HuH-7.5 (cell line): ENCODE measurements around the gene TMEM69.
"Not testable (repeated sequence)": the region's sequence is repeated elsewhere in the genome, so short reads cannot be mapped to it uniquely, and the experiment has no call there.

Experiments used
- DNase-seq: peaks from one replicate; pipeline ENCODE4 v3.0.0; 2011; ENCODE audit warnings: low spot score

TMEM69 gene, protein sequence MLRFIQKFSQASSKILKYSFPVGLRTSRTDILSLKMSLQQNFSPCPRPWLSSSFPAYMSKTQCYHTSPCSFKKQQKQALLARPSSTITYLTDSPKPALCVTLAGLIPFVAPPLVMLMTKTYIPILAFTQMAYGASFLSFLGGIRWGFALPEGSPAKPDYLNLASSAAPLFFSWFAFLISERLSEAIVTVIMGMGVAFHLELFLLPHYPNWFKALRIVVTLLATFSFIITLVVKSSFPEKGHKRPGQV

DNA sequence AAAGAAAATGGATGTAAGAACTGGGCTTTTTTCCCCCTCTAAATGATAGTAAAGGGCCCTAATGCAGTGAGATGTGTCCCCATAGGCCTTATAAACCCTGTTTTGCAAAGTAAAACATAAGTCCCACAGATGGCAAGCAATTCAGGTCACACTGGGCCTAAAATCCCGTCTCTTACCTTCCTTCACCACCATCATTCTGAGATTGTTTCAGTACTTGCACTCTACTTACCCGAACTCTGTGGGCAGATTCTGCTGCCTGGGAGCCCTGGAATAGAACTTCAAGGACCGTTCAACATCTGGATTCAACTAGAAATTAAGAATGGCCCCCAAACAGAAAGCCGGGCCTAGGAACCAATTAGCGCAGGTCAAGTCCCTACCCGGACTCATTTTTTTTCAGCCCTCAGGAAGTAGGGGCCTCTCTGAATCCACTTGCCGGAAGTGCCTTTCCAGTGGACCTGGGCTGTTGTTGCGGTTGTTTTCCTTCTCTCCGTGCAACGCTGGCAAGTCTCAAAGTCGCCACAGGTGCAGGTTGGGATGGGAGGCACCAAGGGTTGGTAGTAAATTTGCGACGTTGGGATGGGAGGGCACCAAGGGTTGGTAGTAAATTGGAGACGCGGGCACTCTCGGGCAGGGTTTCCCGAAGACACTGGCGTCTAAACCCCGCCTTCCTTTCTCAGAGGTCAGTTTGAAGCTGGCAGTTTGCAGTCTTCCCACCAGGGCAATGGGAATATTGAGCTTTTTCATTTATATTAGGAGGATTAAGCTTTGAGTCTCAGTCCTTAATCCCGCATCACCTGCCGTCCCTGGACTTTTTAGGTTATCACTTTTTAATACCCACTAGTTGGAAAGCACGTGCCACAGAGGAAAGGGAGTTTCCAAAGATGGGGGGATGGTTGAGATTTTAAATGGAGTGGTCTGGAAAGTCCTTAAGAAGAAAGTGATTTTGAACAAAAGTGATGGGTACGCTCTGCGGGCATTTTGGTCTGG lies at the start of gene TMEM69:
Gene TMEM69 (plus strand): TSS at position 428 of the 987 bp plus-strand sequence. CDS start 2,888 bp downstream, outside the sequence.
- DNase-seq, result peak; percentile 63

DNA sequence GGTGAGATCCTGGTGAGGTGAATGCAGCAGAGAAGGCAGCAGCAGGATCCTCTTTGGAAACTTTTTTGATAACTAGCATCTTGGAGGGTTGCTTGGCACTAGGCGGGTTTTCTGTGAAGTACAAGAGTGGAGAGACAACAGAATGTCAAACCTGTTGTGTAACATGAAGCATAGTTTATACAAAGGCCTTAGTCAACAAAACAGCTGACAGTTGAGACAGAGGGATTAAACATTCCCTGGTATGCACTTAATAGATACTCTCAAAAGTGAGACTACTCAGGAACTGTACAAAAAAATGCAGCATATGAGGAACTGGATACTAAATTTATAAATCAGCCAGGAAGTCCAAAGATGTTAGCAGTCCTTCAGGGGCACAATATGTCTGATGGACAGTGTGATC lies 47.7 kb upstream of the TMEM69 start:
- DNase-seq, result no peak

DNA sequence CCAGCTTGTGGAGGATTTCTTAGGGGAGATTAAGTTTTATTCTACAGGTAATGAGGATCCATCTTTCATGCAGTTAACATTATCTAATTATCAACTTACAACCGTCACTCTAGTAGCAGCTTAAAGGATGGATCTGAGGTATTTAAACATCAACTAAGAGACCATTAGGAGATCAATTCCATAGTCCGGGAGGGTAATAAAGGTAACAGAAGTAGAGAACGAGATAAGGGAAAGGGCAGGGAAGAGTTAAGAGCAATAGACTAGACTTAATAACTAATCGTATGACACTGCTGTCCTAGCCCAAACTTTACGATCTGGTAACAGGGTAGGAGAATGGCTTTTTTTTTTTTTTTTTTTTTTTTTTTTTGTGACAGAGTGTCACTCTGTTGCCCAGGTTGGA lies 44.7 kb upstream of the TMEM69 start:
- no peak for DNase-seq

DNA sequence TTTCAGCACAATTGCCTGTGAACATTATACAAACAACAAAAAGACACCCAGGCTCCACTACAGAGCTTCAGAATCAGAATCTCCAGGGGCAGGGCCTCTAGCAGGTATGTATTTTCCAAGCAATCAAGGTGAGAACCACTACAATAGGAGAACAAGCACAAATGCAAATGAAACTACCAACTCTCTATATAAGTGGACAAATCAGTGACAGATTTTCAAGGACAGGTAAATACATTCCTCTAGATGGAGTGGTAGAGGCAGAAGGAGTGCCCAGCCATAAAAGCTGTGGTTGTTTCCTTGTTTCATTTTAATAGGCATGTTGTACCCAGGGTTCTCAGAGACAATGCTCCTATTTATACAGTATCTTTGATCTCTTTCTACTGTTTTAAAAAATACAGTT lies 44.0 kb upstream of the TMEM69 start:
- DNase-seq, result no peak

DNA sequence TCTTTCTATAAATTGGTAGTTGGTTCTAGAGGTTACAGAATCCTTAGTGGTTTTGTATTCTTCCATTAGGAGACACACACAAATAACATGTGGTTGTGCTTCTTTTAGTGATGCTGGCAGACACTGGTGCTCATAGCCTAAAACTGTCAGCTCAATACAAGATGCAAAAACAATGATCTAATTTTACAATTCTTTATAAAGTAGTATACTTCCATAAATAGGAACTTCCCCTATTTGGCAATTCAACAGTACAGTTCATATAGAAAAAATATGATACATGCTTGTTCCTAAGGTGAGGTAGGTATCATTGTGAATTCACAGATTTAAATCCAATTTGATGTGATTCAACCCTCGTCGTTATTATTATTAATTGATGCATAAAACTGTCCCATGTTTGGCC lies 43.3 kb upstream of the TMEM69 start:
- DNase-seq, result no peak

DNA sequence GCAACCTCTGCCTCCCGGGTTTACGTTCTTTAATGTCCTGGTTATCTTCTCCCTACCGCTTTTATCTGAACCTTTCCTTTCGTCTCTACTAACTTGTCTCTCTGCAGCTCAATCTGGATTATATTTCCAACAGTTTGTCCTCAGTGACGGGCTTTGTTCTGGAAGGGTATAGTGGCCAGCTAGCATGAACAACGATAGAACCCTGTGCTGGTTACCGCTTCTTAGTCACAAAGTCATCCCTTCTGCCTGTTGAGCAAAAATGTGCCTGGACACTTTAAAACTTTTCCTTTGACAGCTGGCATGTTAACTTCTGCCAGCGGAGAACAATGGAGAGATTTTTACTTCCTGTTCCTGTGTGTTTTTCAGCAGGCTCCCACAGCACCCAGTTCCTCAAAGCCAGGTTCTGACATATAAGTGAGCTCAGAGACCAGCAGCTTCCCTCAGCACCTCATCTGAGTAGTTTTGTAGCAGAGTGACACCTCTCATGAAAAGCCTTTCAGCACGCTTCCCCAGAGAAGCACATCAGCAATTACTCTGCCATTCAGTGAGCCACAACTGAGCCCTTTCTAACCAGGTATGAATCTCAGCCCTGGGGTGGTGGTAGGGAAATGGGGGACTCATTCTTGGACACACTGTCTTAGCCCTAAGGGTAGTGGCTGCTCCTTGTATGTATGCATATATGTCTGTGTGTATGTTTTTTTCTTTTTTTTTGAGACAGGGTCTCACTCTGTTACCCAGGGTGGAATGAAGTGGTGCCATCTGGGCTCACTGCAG lies 40.5 kb upstream of the TMEM69 start:
- DNase-seq, result no peak

DNA sequence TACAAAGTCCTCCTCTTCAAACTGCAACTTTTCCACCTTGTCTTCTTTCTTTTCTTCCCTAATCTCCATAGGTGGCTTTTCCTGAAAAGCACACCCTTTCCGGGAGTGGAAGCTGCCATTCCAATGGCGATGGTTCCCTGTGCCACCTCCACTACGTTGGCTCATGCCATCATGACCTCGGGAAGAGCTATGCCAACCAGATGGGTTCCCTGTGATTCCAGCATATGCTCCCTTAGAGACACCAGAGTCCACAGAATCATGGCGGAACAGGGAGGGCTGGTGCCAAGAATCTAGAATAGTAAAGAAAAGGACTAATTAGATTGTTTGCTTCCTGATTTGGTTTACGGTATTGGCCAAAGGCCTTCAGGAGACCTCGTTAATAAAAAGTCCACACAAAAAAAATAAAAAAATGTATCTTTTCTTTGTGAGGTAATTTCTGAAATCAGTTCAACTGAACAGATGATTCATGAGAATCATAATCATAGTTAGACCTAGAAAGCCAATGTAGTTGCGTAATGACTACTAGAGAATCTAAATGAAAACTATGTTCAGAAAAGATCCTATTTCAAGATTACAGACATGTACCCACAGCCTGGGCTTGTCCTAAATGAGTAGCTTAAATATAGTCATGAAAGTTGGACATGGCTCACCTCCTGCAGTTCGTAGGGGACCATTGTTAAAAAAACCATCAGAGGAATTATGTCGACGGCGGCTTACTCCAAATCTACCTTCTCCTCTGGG lies 33.3 kb upstream of the TMEM69 start:
- DNase-seq, result no peak

DNA sequence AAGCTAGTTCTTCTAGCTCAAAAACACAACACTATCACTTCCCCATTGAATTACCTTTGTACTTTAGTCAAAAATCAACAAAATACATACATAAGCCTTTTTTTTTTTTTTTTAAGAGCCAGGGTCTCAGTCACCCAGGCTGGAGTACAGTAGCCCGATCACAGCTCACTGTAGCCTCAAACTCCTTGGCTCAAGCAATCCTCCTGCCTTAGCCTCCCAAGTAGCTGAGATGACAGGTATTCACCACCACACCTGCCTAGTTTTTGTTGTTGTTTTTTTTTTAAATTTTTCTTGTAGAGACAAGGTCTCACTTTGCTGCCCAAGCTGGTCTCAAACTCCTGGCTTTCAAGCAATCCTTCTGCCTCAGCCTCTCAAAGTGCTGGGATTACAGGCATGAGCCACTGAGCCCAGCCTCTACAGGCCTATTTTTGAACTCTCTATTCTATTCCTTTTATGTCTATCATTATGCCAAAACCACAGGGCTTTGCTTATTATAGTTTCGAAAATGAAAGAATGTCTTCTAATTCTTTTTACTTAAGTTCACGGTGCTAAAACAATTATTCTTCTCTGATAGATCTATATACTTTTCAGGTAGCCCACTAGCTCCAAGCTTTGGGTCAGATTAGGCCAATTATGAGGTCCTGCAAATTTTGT lies 31.3 kb upstream of the TMEM69 start:
- DNase-seq, result no peak

DNA sequence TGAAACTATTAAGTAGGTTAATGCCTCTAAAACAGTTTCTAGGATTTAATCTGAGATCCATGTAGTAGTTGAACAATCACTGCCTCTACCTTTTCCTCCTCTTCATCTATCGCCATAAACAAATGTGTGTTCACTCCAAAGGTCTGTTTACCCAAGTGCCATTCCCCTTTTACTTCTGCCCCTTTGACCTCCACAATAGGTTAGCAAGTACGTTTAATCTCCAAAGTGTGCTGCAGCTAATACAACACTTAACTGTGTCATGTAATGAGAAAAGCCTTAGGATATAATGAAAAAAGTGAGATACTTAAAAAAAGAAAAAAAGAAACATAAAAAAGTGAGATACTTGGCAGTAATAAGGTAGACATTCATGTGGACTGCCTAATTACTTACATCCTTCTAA lies 29.8 kb upstream of the TMEM69 start:
- DNase-seq, result peak; percentile 31

DNA sequence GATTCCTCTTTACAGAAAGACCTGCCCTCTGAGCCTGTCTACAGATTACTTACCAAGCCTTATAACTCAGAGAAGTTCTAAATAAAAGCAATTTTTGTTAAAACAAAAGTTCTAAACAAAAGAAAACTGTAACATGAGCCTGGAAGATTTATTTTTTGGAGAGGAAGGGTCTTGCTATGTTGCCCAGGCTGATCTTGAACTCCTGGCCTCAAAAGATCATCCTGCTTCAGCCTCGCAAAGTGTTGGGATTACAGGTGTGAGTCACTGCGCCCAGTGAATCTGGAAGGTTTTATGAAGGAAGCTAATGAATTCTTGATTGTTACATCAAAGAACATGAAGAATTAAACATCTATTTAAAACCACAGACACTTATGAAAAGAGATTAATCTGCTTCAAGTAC lies 28.8 kb upstream of the TMEM69 start:
- DNase-seq, result no peak

DNA sequence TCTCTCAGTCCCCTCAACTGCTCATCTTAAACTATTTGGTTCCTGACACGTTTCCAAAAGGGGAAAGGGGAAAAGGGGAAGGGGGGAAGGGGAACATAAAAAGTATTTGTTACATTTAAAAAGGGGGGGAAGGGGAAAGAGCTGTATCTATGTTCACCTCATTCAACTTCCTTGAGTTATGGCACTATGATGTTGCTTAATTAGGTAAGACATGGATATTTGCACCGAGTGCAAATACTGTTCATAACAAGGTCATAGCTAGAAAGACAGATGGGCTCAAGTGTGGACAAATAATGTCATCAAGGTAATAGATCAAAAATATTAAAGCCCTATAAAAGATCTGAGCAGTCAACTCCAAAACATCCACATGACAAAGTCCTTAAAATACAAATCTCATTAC lies 27.6 kb upstream of the TMEM69 start:
- no peak for DNase-seq

DNA sequence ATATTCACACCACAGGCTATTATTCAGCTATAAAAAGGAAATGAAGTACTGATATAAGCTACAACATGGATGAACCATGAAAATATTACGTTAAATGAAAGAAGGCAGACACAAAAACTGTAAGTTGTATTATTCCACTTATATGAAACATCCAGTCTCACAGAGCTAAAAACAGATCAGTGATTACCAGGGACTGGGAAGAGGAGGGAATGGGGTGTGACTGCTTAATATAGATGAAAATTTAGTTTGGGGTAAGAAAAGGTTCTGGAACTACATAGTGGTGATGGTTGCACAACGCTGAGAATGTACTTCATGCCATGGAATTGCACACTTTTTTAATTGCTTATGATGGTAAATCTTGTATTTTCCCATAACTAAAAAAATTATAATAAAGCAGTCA lies 21.1 kb upstream of the TMEM69 start:
- no peak for DNase-seq

DNA sequence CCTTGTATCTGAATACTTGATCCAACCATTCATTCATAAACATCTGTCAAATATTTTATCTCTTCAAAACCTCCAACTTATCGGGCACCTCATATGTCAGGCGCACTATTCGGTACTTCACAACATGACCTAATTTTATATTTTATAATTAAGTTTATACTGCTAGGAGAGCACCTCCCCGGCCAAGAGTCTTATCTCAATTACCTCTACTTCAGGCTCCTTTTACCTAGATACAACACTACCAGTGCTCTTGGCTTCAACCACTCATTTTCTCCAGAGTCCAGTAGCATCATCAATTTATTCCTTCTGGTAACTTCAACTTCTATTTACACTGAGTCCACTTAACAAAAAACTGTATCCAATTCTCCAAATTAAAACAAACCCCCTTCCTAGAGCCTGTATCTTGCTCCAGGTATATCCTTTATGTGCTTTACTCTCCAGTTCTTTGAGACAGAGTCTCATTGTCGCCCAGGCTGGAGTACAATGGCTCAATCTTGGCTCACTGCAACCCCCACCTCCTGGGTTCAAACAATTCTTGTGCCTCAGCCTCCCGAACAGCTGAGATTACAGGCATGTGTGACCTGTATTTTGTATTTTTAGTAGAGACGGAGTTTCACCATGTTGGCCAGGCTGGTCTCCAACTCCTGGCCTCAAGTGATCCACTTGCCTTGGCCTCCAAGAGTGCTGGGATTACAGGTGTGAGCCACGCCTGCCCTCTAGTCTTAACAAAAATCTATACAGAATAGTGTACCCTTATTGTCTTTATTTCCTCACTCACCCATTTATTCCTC lies 20.5 kb upstream of the TMEM69 start:
- no peak for DNase-seq

DNA sequence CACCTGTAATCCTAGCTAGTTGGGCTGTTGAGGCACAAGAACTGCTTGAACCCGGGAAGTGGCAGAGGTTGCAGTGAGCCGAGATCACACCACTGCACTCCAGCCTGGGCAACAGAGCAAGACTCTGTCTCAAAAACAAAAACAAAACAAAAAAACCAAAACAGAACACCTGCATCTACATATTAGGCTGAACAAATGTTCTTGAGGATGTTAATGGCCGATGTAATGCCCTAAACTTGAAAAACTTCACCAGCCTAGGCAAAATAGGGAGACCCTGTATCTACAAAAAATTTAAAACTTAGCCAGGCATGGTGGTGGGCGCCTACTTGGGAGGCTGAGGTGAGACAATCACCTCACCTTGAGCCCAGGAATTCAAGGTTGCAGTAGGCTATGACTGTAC lies 19.5 kb upstream of the TMEM69 start:
- DNase-seq, result no peak

DNA sequence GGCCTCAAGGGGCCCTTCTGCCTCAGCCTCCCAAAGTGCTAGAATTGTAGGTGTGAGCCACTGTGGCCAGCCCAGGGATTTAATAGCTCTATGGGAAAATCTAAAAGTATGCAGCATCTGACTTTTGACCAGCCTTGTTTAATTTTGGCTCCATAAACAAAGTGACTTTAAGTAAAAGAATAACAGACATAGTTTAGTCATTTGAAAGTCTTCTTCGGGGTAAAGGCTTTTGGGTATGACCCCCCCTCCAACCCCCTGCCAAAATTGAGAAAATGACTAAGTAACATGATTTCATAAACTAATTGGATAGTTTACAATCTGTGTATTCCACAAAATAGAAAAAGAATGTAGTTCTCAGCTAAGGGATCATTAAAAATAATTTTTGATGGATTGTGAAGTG lies 18.6 kb upstream of the TMEM69 start:
- DNase-seq, result no peak

DNA sequence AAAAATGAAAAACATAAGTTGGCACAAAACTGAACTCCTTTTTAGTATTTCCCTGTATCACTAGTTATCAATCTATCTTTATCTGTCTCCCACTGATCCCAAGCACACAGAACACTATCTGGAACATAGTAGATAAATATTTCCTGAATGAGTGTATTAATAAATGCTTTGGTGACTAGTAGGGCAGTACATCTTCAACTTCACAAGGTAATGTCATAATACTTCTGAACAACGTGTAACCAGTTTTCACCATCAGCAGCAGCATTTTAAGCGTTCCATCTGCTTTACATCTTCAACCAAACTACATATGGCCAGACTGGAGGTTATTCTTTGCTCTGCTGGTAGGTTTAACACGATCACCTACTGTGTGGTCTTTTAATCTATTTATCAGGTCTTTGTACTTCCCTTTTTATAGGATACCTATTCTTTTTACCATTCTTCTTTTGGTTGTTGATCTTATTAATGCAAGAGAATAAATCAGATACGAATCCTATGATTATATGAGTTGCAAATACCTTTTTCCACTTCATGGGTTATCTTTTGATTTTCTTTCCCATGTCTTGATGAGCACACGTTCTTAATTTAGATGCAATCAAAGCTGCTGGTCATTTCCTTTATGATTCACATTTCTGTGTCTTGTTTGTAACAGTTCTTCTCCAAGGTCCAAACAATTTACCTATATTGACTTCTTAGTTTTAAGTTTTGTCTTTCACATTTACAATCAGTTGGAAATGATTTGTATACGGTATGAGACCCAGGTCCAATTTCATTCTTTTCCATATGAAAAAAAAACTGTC lies 17.9 kb upstream of the TMEM69 start:
- DNase-seq, result no peak

DNA sequence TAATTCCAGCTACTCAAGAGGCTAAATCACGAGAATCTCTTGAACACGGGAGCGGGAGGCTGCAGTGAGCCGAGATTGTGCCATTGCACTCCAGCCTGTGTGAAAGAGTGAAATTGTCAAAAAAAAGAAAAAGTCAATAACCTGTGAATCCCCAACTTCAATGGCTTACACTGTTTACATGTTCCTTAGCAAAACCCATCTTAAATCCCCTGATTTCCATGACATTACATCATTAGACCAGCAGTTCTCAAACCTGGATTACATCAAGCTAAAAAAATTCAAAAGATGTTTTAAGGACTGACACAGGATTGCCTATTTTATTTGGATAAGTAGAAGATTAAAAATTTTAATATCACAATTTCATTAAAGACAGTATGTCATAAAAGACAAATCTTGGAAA lies 14.0 kb upstream of the TMEM69 start:
- no peak for DNase-seq

DNA sequence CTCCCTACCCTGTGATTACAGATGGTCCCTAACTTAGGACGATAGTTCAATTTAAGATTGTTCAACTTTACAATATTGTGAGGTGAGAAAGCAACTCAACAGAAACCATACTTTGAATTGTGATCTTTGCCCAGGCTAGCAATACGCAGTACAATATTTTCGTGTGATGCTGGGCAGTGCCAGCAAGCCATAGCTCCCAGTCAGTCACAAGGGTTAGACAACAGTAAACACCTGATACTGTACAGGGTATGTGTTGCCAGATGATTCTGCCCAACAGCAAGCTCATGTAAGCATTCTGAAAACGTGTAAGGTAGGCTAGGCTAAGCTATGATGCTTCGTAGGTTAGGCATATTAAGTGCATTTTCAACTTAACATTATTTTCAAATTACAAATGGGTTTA lies 13.5 kb upstream of the TMEM69 start:
- DNase-seq, result no peak

DNA sequence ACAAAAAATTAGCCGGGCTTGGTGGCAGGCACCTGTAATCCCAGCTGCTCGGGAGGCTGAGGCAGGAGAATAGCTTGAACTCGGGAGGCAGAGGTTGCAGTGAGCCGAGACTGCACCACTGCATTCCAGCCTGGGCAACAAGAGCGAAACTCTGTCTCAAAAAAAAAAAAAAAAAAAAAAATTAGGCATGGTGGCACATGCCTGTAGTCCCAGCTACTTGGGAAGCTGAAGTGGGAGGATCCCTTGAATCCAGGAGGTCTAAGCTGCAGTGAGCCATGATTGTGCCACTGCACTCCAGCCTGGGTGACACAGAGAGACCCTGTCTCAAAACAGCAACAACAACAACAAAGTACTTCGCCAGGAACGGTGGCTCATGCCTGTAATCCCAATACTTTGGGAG lies 11.4 kb upstream of the TMEM69 start:
- DNase-seq, result not testable (repeated sequence)

DNA sequence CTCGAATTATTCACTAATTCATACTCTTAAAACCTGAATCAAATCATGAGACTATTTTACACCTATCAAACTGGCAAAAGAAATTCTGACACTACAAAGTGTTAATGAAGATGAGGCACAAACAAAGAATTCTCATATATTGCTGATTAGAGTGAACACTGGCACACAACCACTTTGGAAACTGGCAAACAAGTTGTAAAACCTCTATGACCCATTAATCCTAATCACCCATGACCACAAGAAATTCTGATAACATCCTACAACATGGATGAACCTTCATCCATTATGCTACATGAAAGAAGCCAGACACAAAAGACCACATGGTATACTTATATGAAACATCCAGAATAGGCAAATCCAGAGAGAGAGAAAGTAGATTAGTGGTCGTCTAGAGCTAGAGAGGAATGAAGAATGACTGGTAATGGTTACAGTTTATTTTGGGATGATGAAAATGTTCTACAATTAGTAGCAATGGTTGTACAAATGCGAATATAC lies 10.2 kb upstream of the TMEM69 start:
- DNase-seq, result no peak
